Ovary (tissue), 3 donors: ENCODE measurements around the gene PDE4D.

Experiments used
- EP300 ChIP-seq: sonication (generic); formaldehyde crosslinking; IDR thresholded peaks from one replicate; pipeline ENCODE4 v1.6.1; 2017; ENCODE audit warnings: antibody characterized with exemption
- POLR2A ChIP-seq: fragments of 450-650 bp; IDR thresholded peaks from one replicate; pipeline ENCODE4 v1.6.1; 2017; ENCODE audit warnings: antibody characterized with exemption, mild to moderate bottlenecking, moderate library complexity
- TF ChIP-seq, protein P1 (sequence below), 3 donors: fragments of 450-650 bp in 2 of 3; fragments of 200-600 bp in 1 of 3; IDR thresholded peaks; one replicate each; pipeline versions ENCODE4 v1.5.1 to v1.8.0; 2016 to 2022; ENCODE audit warnings: antibody characterized with exemption in 3 of 3, mild to moderate bottlenecking in 1 of 3
- donor health status: DM: no; HTN: no; CAD: no.

DNA sequence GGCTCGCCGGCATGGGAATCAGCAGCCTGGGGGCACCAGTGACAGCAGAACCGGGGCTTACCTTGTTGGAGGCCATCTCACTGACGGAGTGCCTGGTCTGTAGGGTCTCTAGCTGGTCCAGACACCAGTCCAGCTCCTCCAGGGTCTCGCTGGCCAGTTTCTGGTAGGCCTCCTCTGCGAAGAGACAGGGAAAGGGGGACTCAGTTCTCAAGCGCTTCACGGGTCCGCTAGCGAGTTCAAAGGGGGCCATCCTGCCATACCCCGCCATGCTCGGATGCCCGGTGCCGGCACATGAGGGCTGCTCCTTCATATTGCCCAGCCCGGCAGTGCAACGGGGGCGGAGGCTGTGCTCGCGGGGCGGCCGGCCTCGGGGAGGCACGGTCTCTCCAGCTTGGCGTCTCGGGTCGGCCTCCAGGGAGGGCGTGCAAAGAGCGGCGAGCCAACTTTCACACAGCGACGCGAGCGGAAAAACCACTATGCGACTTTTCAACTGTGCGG is 854.7 kb downstream of the PDE4D start:
- TF ChIP-seq, protein P1, sequence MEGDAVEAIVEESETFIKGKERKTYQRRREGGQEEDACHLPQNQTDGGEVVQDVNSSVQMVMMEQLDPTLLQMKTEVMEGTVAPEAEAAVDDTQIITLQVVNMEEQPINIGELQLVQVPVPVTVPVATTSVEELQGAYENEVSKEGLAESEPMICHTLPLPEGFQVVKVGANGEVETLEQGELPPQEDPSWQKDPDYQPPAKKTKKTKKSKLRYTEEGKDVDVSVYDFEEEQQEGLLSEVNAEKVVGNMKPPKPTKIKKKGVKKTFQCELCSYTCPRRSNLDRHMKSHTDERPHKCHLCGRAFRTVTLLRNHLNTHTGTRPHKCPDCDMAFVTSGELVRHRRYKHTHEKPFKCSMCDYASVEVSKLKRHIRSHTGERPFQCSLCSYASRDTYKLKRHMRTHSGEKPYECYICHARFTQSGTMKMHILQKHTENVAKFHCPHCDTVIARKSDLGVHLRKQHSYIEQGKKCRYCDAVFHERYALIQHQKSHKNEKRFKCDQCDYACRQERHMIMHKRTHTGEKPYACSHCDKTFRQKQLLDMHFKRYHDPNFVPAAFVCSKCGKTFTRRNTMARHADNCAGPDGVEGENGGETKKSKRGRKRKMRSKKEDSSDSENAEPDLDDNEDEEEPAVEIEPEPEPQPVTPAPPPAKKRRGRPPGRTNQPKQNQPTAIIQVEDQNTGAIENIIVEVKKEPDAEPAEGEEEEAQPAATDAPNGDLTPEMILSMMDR (IDR thresholded peaks at IDR 0.05) = no peak
- TF ChIP-seq POLR2A (no peak), EP300 (no peak)
